ES-I3 (cell line): Measurements from ENCODE around the gene DENND6A.
"Not testable (repeated sequence)": the region's sequence is repeated elsewhere in the genome, so short reads cannot be mapped to it uniquely, and the experiment has no call there.

Experiments used
- H3K36me3 ChIP-seq: 2 replicates; pipeline ENCODE4 v1.6.1; 2013; ENCODE audit warnings: mild to moderate bottlenecking, low read length, control low read depth, moderate library complexity; ENCODE audit not compliant: insufficient read depth
- H3K4me1 ChIP-seq: 2 replicates; pipeline ENCODE4 v1.6.1; 2013; ENCODE audit warnings: mild to moderate bottlenecking, control low read depth, low read length; ENCODE audit not compliant: insufficient read depth
- H3K9ac ChIP-seq: 2 replicates; pipeline ENCODE4 v1.6.1; 2013; ENCODE audit warnings: low read depth, mild to moderate bottlenecking, low read length, moderate library complexity
- H3K9me3 ChIP-seq: 2 replicates; pipeline ENCODE4 v1.6.1; 2013; ENCODE audit warnings: mild to moderate bottlenecking, low read length, moderate library complexity; ENCODE audit not compliant: control insufficient read depth, insufficient read depth

Gene DENND6A

DNA sequence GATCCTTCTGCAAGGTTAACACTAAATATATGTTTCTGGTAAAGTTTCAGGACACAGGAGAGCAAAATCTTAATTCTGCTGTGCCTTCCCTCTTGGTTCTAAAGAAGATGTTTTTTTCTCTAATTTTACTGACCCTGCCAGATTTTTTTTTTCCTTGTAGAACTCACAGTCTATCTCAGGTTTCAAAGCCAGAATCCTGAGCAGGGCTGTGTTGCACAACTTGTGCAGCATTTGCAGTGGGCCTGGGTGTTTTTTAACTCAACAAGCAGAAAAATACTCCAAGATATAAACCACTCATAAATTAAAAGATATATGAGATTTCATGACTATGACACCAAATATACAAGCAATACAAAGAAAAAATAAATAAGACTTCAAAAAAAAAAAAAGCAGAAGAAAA is 55.5 kb downstream of the DENND6A start:
- H3K9me3 ChIP-seq: no peaks in the 10 kb centered on the region
- H3K9ac ChIP-seq: no peak overlapping the region
- no peaks in the 10 kb centered on the region for H3K4me1 ChIP-seq
- peaks cover 7% of the 10 kb centered on the region for H3K36me3 ChIP-seq

- H3K36me3 ChIP-seq: peaks cover 12% of the 10 kb centered on the region
- H3K9me3 ChIP-seq, H3K4me1 ChIP-seq, H3K9ac ChIP-seq: not testable (repeated sequence)
Observed at GRCh38 chr3:57634259-57634658, 58.6 kb downstream of the DENND6A start.

- peaks cover 18% of the 10 kb centered on the region for H3K36me3 ChIP-seq
Observed at GRCh38 chr3:57627976-57628375, 64.9 kb downstream of the DENND6A start.

DNA sequence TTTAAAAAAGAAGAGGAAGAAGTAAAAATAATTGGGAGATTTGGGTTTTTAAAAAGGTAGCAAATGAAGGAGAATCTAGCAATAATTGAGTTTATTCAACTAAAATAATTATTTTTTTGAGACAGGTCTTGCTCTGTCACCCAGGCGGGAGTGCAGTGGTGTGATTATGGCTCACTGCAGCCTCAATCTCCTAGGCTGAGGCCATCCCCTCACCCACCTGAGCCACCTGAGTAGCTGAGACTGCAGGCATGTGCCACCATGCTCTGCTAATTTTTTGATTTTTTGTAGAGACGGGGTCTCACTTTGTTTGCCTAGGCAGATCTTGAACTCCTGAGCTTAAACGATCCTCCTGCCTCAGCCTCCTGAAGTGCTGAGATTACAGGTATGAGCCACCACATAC is 68.1 kb downstream of the DENND6A start:
- Histone ChIP-seq H3K36me3 (peaks cover 13% of the 10 kb centered on the region), H3K9ac (no peak overlapping the region), H3K9me3 (no peaks in the 10 kb centered on the region), H3K4me1 (no peaks in the 10 kb centered on the region)

More at GRCh38 chr3:57627976-57628375, 64.9 kb downstream of the DENND6A start:
- H3K4me1 ChIP-seq: no peaks in the 10 kb centered on the region
- no peaks in the 10 kb centered on the region for H3K9me3 ChIP-seq
- H3K9ac ChIP-seq: no peak overlapping the region

- Histone ChIP-seq H3K4me1 (no peaks in the 10 kb centered on the region), H3K36me3 (no peaks in the 10 kb centered on the region; the same call in 1 of the 2 replicates), H3K9me3 (no peaks in the 10 kb centered on the region)
Observed at GRCh38 chr3:57622362-57622761, 70.5 kb downstream of the DENND6A start.

GRCh38 chr3:57617739-57618138 is 75.1 kb downstream of the DENND6A start:
- Histone ChIP-seq H3K9ac (no peak overlapping the region), H3K9me3 (no peaks in the 10 kb centered on the region), H3K36me3 (no peaks in the 10 kb centered on the region), H3K4me1 (no peaks in the 10 kb centered on the region)

More at GRCh38 chr3:57622362-57622761, 70.5 kb downstream of the DENND6A start:
- no peak overlapping the region for H3K9ac ChIP-seq

DNA sequence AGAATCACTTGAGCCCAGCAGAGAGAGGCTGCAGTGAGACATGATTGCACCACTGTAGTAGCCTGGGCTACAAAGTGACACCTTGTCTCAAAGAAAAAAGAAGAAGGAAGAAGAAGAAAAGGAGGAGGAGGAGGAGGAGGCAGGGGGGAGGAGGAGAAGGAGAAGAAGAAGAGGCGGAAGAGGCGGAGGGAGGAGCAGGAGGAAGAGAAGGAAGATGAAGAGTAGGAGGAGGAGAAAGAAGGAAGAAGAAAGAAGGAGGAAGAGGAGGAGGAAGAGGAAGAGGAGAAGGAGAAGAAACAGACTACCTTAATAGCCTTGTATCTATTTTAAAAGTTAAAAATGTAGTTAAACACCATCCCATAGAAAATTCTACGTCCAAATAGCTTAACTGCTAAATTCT is 76.6 kb downstream of the DENND6A start:
- no peak overlapping the region for H3K9ac ChIP-seq
- no peaks in the 10 kb centered on the region for H3K9me3 ChIP-seq
- no peaks in the 10 kb centered on the region for H3K36me3 ChIP-seq
- no peaks in the 10 kb centered on the region for H3K4me1 ChIP-seq

- H3K9ac ChIP-seq, H3K36me3 ChIP-seq, H3K9me3 ChIP-seq, H3K4me1 ChIP-seq: not testable (repeated sequence)
Observed at GRCh38 chr3:57611870-57612269, 81.0 kb downstream of the DENND6A start.

DNA sequence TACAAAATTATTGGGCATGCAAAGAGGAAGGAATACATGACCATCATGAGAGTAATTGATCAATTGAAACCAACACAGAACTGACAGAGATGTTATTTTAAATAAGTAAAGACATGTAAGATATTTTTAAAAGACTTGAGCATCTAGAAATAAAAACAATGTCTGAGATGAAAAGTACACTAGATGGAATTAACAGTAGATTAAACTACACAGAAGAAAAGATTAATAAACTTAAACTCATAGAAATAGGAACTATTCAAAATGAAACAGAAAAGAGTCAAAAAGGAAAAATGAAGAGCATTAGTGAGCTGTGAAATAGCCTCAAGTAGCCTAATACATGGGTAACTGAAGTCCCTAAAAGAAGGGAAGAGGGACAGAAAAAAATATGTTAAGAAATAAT is 87.2 kb downstream of the DENND6A start:
- 0 out of 2 replicates have a peak, but pooled peaks cover 4% of the 10 kb centered on the region for H3K9me3 ChIP-seq
- no peak overlapping the region for H3K9ac ChIP-seq
- H3K36me3 ChIP-seq: no peaks in the 10 kb centered on the region
- no peaks in the 10 kb centered on the region for H3K4me1 ChIP-seq

GRCh38 chr3:57604971-57605370 is 87.9 kb downstream of the DENND6A start:
- Histone ChIP-seq H3K9ac (no peak overlapping the region), H3K9me3 (0 out of 2 replicates have a peak, but pooled peaks cover 4% of the 10 kb centered on the region), H3K4me1 (no peaks in the 10 kb centered on the region), H3K36me3 (no peaks in the 10 kb centered on the region)

GRCh38 chr3:57600195-57600594 is 92.7 kb downstream of the DENND6A start:
- H3K9ac ChIP-seq: no peak overlapping the region
- no peaks in the 10 kb centered on the region for H3K9me3 ChIP-seq
- H3K36me3 ChIP-seq: no peaks in the 10 kb centered on the region
- H3K4me1 ChIP-seq: peaks cover 4% of the 10 kb centered on the region; the same call in 1 of the 2 replicates

GRCh38 chr3:57598765-57599360 is 94.0 kb downstream of the DENND6A start:
- no peaks in the 10 kb centered on the region for H3K9me3 ChIP-seq
- H3K9ac ChIP-seq: peak overlapping the region; percentile 97
- H3K4me1 ChIP-seq: peaks cover 4% of the 10 kb centered on the region; the same call in 1 of the 2 replicates
- H3K36me3 ChIP-seq: no peaks in the 10 kb centered on the region

GRCh38 chr3:57597127-57597923 is 95.6 kb downstream of the DENND6A start, which contains the start of gene ARF4:
Gene ARF4 (minus strand): TSS chr3:57597344. CDS start chr3:57597140, 204 bp downstream.
- no peaks in the 10 kb centered on the region for H3K9me3 ChIP-seq
- peak within 1 kb of the TSS; percentile 100 for H3K9ac ChIP-seq
- no peaks in the 10 kb centered on the region for H3K36me3 ChIP-seq
- H3K4me1 ChIP-seq: peaks cover 4% of the 10 kb centered on the region; the same call in 1 of the 2 replicates

GRCh38 chr3:57596495-57597126 is 96.3 kb downstream of the DENND6A start:
- peak overlapping the region; percentile 100 for H3K9ac ChIP-seq
- no peaks in the 10 kb centered on the region for H3K9me3 ChIP-seq
- peaks cover 4% of the 10 kb centered on the region; the same call in 1 of the 2 replicates for H3K4me1 ChIP-seq
- H3K36me3 ChIP-seq: no peaks in the 10 kb centered on the region
